AG10803 (cell line): Measurements from ENCODE around the gene LYZL6.

Source experiments
- DNase-seq: peaks from one replicate; pipeline ENCODE4 v3.0.0; 2010; ENCODE audit warnings: low read depth
- H3K4me3 ChIP-seq: 2 replicates; pipeline ENCODE4 v1.5.1; 2011; ENCODE audit warnings: mild to moderate bottlenecking, low read length, control low read depth
- CTCF ChIP-seq: conservative IDR thresholded peaks from 2 replicates; pipeline ENCODE4 v1.5.1; 2011; ENCODE audit warnings: mild to moderate bottlenecking, low read length, control low read depth, inconsistent platforms

Gene LYZL6, protein sequence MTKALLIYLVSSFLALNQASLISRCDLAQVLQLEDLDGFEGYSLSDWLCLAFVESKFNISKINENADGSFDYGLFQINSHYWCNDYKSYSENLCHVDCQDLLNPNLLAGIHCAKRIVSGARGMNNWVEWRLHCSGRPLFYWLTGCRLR

GRCh38 chr17:35943537-35943936 lies at the start of gene LYZL6:
Gene LYZL6, minus strand, starts transcription at chr17:35943713. Its CDS starts 4,357 bp downstream, at chr17:35939356.
- H3K4me3 ChIP-seq, result no peak within 1 kb of the TSS
- TF ChIP-seq CTCF, result no peak
- no peak for DNase-seq

DNA sequence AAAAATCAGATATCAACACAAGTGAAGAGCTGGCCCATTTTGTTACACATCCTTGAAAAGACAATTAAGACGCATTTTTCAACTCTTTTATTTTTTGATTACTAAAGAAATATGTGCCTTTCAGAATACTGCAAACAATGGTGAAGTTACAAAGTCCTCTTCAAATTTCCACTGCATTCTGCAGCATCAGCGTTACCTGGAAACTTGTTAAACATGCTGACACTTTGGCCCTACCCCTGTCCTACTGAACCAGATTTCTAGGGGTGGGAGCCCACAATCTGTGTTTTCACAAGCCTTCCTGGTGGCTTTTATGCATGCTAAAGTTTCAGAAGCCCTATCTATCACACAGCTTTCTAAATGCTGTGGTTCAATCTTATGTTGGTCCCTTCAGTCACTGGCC lies 47.6 kb upstream of the LYZL6 start:
- no peak overlapping the region for H3K4me3 ChIP-seq
- TF ChIP-seq CTCF, result no peak
- no peak for DNase-seq

DNA sequence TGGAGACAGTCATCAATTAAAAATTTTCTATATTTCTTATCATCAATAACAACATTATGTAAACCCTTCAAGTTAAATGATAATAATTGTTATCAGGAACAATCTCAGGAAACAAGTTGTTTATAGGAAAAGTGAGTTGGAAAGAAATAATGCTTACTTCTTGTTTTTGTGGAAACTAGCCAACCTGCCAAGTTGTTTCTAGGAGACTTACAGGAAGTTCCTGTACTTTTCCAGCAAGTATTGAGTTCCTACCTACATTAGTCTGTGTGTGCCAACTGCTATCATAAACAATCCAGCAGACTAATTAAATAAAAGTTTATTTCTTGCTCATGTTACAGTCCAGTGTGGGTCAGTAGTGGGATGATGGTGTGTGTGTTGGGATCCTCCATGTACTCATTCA lies 44.7 kb upstream of the LYZL6 start:
- no peak for TF ChIP-seq CTCF
- DNase-seq, result no peak
- H3K4me3 ChIP-seq, result no peak overlapping the region

GRCh38 chr17:35986643-35987042 lies 43.1 kb upstream of the LYZL6 start, which contains the start of gene CCL14:
Gene CCL14, minus strand, starts transcription at chr17:35986729. Its CDS starts 80 bp downstream, at chr17:35986649.
- no peak for TF ChIP-seq CTCF
- no peak within 1 kb of the TSS for H3K4me3 ChIP-seq
- no peak for DNase-seq

GRCh38 chr17:35984140-35984539 lies 40.6 kb upstream of the LYZL6 start:
- no peak for DNase-seq
- H3K4me3 ChIP-seq, result no peak overlapping the region

DNA sequence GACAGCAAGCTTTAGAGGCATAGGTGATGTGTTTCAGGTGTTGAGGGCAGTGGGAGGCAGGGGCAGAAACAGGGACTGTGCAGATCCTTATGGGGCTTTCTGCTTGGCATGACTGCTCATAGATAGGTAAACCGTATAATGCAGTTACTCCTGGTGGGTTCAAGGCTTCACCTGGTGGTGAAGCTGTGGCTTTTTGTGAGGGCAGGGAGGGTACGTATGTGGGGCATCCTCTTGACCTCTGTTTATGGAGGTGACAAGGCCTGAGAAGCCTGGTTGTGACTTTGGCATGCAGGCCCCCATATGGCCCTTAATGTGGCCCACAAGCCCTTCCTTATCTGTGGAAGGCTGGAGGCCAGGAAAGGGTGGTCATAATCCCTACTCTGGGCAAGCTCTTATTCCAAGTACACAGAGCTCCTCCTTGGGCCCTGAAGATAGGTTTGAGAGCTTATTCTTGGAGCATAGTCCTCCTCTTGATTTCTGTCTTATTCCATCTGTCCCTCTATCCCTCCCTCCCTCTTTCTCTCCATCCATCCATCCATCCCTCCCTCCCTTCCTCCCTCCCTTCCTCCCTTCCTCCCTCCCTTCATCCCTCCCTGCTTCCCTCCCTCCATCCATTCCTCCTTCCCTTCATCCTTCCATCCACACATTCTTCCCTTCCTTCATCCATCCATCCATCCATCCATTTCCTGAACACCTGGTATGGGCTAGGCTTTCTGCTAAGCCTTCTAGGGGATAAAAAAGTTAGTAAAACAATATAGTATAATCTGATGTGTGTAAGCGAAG lies 39.1 kb upstream of the LYZL6 start:
- no peak for DNase-seq
- no peak for TF ChIP-seq CTCF
- H3K4me3 ChIP-seq, result no peak overlapping the region

More at GRCh38 chr17:35984140-35984539, 40.6 kb upstream of the LYZL6 start:
- no peak for TF ChIP-seq CTCF

- no peak overlapping the region for H3K4me3 ChIP-seq
- no peak for TF ChIP-seq CTCF
- DNase-seq, result no peak
Measured at GRCh38 chr17:35981908-35982330, 38.4 kb upstream of the LYZL6 start.
